GM12878 (cell line): Measurements from ENCODE around the gene RAB36. TPM values are rescaled to one million over a fixed set of nuclear protein-coding genes. Genes with fewer than 3 reads are reported as not detected.
"Not testable (repeated sequence)": the region's sequence is repeated elsewhere in the genome, so short reads cannot be mapped to it uniquely, and the experiment has no call there.

ENCODE experiments used
- ATAC-seq: fragments of 200-7000 bp; cut with Tn5 transposase; 3 replicates; pipeline ENCODE4 v1.9.1; 2020; ENCODE audit warnings: mild to moderate bottlenecking, moderate library complexity
- BruUV-seq: library from RNA; stranded (reverse); fragments of 400-500 nt; replicated peaks from 2 replicates; lab custom pipeline; 2021; lab: Mats Ljungman, UMichigan
- CTCF ChIA-PET: fragments of 300-600 bp; sonication (Branson Sonifier 250); formaldehyde crosslinking; extraction: SDS; loops from one replicate; lab custom pipeline; 2021; ENCODE audit warnings: inconsistent platforms; lab: Yijun Ruan, JAX
- POLR2A ChIA-PET: fragments of 350-600 bp; formaldehyde crosslinking; extraction: SDS; loops from one replicate; lab custom pipeline; 2021; ENCODE audit warnings: inconsistent platforms; lab: Charles Lee
- RAD21 ChIA-PET: fragments of 300-600 bp; sonication (Branson Sonifier 250); formaldehyde crosslinking; loops from one replicate; lab custom pipeline; 2023; ENCODE audit warnings: antibody characterized with exemption; ENCODE audit not compliant: unreplicated experiment; lab: Charles Lee
- SMC1A ChIA-PET: fragments of 300-600 bp; sonication (Branson Sonifier 250); formaldehyde crosslinking; loops from one replicate; lab custom pipeline; 2023; ENCODE audit not compliant: unreplicated experiment, uncharacterized antibody; lab: Charles Lee
- DNase-seq: peaks from one replicate; pipeline ENCODE4 v3.0.0-alpha.2; 2011; ENCODE audit warnings: low read depth, low spot score
- FAIRE-seq: peaks from 3 replicates; lab custom pipeline; 2011; peaks lifted over from hg19 to GRCh38; lab: Jason Lieb, UNC
- H2AFZ ChIP-seq: 2 replicates; pipeline ENCODE4 v1.6.0; 2011; ENCODE audit warnings: low read depth, low read length, control low read depth; ENCODE audit not compliant: control insufficient read depth
- H3K27ac ChIP-seq: 2 replicates; pipeline ENCODE4 v1.5.1; 2011; ENCODE audit warnings: control low read depth; ENCODE audit not compliant: control insufficient read depth, insufficient read depth
- H3K27me3 ChIP-seq, 2 experiments: replicated peaks in 1 of 2; 2 replicates each; pipeline versions ENCODE4 v1.6.0 to v1.6.1; 2011; ENCODE audit warnings: low read length in 1 of 2; ENCODE audit not compliant: control insufficient read depth in 2 of 2, insufficient read depth in 2 of 2
- H3K36me3 ChIP-seq, 2 experiments: 2 replicates each; pipeline ENCODE4 v1.5.1; 2011; ENCODE audit warnings: low read length in 1 of 2; ENCODE audit not compliant: control insufficient read depth in 2 of 2, insufficient read depth in 2 of 2
- H3K4me1 ChIP-seq: 2 replicates; pipeline ENCODE4 v1.6.1; 2011; ENCODE audit warnings: mild to moderate bottlenecking, low read length, moderate library complexity, mixed read lengths; ENCODE audit not compliant: control insufficient read depth, insufficient read depth
- H3K4me2 ChIP-seq: 2 replicates; pipeline ENCODE4 v1.6.0; 2011; ENCODE audit warnings: control low read depth; ENCODE audit not compliant: control insufficient read depth, insufficient read depth
- H3K4me3 ChIP-seq: fragments of 200-600 bp; sonication (generic); 2 replicates; pipeline ENCODE4 v1.5.1; 2016
- H3K79me2 ChIP-seq: 2 replicates; pipeline ENCODE4 v1.6.0; 2011; ENCODE audit warnings: low read length; ENCODE audit not compliant: control insufficient read depth, insufficient read depth
- H3K9ac ChIP-seq: 2 replicates; pipeline ENCODE4 v1.8.0; 2011; ENCODE audit warnings: low read length, control low read depth, mixed read lengths; ENCODE audit not compliant: control insufficient read depth, insufficient read depth
- H3K9me3 ChIP-seq: replicated peaks from 3 replicates; pipeline ENCODE4 v1.5.1; 2011; ENCODE audit warnings: mild to moderate bottlenecking, low read length; ENCODE audit not compliant: control insufficient read depth, insufficient read depth
- H4K20me1 ChIP-seq: 2 replicates; pipeline ENCODE4 v1.6.0; 2011; ENCODE audit not compliant: control insufficient read depth, insufficient read depth
- CBFB ChIP-seq: IDR thresholded peaks from 2 replicates; pipeline ENCODE4 v1.6.1; 2016; ENCODE audit warnings: antibody characterized with exemption, low read depth
- CHD4 ChIP-seq: fragments of 200-600 bp; sonication (generic); IDR thresholded peaks from 2 replicates; pipeline ENCODE4 v1.6.1; 2016; ENCODE audit warnings: mild to moderate bottlenecking
- EED ChIP-seq: sonication (generic); IDR thresholded peaks from 2 replicates; pipeline ENCODE4 v1.6.1; 2016; ENCODE audit warnings: antibody characterized with exemption, low read depth
- HDGF ChIP-seq: fragments of 450-650 bp; IDR thresholded peaks from 2 replicates; pipeline ENCODE4 v1.6.1; 2016; ENCODE audit warnings: antibody characterized with exemption
- KAT2A ChIP-seq: conservative IDR thresholded peaks from 2 replicates; pipeline ENCODE4 v1.6.1; 2011; ENCODE audit warnings: low read depth, low read length; ENCODE audit not compliant: control insufficient read depth
- MXI1 ChIP-seq: fragments of 150-350 bp; IDR thresholded peaks from 2 replicates; pipeline ENCODE4 v1.6.1; 2011; ENCODE audit warnings: low read depth, mild to moderate bottlenecking, inconsistent platforms, low read length, improper control_type of control experiment
- PAX8 ChIP-seq: fragments of 450-650 bp; IDR thresholded peaks from 2 replicates; pipeline ENCODE4 v1.6.1; 2017; ENCODE audit warnings: mild to moderate bottlenecking, moderate library complexity
- WGBS: methylation state at CpG from one replicate; pipeline ENCODE4 v1.1.6; 2016; ENCODE audit warnings: low lambda C conversion rate; ENCODE audit not compliant: insufficient replicate concordance, insufficient coverage; ENCODE audit errors: missing lambda C conversion rate; 5-methylcytosine and 5-hydroxymethylcytosine counted together
- in situ Hi-C: fragments of 300-500 bp; cut with MboI; formaldehyde crosslinking; loops from 9 replicates; pipeline ENCODE4 v1.14.3; 2018; ENCODE audit warnings: mixed read lengths
- intact Hi-C: fragments of 100-400 bp; cut with micrococcal nuclease; formaldehyde crosslinking; loops from one replicate; pipeline ENCODE4 v1.14.2; 2022; ENCODE audit not compliant: unreplicated experiment
- polyA plus RNA-seq, 11 experiments: library from polyadenylated mRNA; depleted of rRNA in 4 of 11; unstranded in 6 of 11; stranded (reverse) in 5 of 11; fragments of >200 nt; fragmentation: Nextera tagmentation in 4 of 11; fragmentation: Illumina TruSeq in 1 of 11; extraction: Ambion mirVana in 4 of 11; extraction: Trizol in 1 of 11; gene quantifications; 1 replicate in 1 of 11; 2 replicates in 10 of 11; pipeline versions ENCODE4 v1.2.1 to v1.2.3, GENCODE V29; 2011 to 2016; ENCODE audit warnings: inconsistent platforms in 2 of 11, missing spikeins in 2 of 11, low read depth in 1 of 11
- total RNA-seq, 4 experiments: library from RNA; depleted of rRNA in 3 of 4; stranded (reverse); fragments of >200 nt in 3 of 4; fragmentation: Illumina TruSeq in 1 of 4; extraction: Trizol in 1 of 4; gene quantifications; 2 replicates each; pipeline versions ENCODE4 v1.2.1 to v1.2.3, GENCODE V29; 2013 to 2021
- TF ChIP-seq, protein P1 (sequence below): fragments of 450-650 bp; IDR thresholded peaks from 2 replicates; pipeline ENCODE4 v1.6.1; 2018; ENCODE audit warnings: mild to moderate bottlenecking, low read depth, moderate library complexity; ENCODE audit not compliant: partially characterized antibody

Gene RAB36
- total and polyA plus RNA-seq, 10 of the 15 experiments (the other 5 are each of a cell fraction or from before 2014, with no cell fraction given): 0.31 to 2.7 (median 1.1) TPM

DNA sequence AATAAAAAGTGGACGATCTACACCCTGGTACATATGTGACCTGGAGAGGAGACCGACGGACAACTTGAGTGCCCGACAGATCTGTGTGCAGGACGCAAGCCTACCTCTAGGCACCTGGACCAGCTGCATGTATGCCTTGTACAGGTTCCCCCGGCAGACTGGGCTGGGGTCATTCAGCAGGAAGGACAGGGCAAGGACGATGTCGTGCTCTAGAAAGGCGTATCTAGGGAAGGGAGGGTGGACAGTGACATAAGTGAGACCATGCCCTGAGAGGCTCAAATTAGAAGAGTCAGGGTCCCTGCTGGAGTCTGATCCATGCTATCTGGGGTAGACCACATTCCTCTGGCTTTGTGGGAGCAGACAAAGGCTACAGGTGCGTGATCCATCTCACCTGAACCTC lies 11.4 kb upstream of the RAB36 start:
- FAIRE-seq (no peak), ATAC-seq (no peak), DNase-seq (no peak)
- H3K27ac ChIP-seq: no peak overlapping the region
- H3K9me3 ChIP-seq: no peaks in the 10 kb centered on the region
- WGBS: 88% methylated on average over 10 of the region's 10 CpGs
- TF ChIP-seq HDGF (no peak), KAT2A (no peak), CHD4 (no peak), CBFB (no peak), PAX8 (no peak), EED (no peak), MXI1 (no peak)
- TF ChIP-seq, protein P1, sequence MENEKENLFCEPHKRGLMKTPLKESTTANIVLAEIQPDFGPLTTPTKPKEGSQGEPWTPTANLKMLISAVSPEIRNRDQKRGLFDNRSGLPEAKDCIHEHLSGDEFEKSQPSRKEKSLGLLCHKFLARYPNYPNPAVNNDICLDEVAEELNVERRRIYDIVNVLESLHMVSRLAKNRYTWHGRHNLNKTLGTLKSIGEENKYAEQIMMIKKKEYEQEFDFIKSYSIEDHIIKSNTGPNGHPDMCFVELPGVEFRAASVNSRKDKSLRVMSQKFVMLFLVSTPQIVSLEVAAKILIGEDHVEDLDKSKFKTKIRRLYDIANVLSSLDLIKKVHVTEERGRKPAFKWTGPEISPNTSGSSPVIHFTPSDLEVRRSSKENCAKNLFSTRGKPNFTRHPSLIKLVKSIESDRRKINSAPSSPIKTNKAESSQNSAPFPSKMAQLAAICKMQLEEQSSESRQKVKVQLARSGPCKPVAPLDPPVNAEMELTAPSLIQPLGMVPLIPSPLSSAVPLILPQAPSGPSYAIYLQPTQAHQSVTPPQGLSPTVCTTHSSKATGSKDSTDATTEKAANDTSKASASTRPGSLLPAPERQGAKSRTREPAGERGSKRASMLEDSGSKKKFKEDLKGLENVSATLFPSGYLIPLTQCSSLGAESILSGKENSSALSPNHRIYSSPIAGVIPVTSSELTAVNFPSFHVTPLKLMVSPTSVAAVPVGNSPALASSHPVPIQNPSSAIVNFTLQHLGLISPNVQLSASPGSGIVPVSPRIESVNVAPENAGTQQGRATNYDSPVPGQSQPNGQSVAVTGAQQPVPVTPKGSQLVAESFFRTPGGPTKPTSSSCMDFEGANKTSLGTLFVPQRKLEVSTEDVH: no peak
- H3K4me1 ChIP-seq: peaks cover 26% of the 10 kb centered on the region
- in situ Hi-C loops (loop anchor here (10.0 kb wide), 1 partner anchor 779 kb away; no protein-coding TSS in a partner anchor), intact Hi-C loops (no loop called here)
- no TSS peak for BruUV-seq
- H3K27me3 ChIP-seq: no peaks in the 10 kb centered on the region
- no peak overlapping the region for H3K4me3 ChIP-seq
- no peak overlapping the region for H3K9ac ChIP-seq
- ChIA-PET RAD21 (interaction anchor here (0.7 to 5.8 kb wide), 4 partner anchors 39 to 669 kb away, joined by 3 to 84 read pairs (median 4); no protein-coding TSS in a partner anchor), POLR2A (interaction anchor here (0.6 kb wide), 1 partner anchor 1465 kb away, joined by 8 read pairs; no protein-coding TSS in a partner anchor), SMC1A (interaction anchor here (1.0 to 4.9 kb wide), 3 partner anchors 44 to 975 kb away, joined by 3 to 75 read pairs (median 3); no protein-coding TSS in a partner anchor), CTCF (interaction anchor here (0.6 to 11.1 kb wide), 6 partner anchors 11 to 1162 kb away, joined by 3 to 539 read pairs (median 5); partner anchors contain the start of gene RAB36)
- no peak overlapping the region for H3K4me2 ChIP-seq
- no peaks in the 10 kb centered on the region for H4K20me1 ChIP-seq
- H3K79me2 ChIP-seq: no peaks in the 10 kb centered on the region
- H3K36me3 ChIP-seq: no peaks in the 10 kb centered on the region
- H2AFZ ChIP-seq: no peak overlapping the region

DNA sequence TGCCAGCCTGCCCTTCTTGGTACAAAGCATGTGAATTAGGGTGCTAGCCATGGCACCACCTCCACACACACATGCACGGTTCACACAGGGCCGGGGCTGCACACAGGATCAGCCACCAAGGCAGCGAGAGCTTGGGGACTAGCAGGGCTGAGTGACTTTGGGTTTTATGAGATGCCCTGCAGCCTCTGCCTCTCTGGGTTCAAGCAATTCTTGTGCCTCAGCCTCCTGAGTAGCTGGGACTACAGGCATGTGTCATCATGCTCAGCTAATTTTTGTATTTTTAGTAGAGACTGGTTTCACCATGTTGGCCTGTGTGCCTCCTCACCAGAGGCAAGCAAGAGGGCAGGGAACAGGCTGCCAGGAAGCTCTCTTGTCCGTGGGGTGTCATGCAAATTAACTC lies 8.3 kb upstream of the RAB36 start:
- H3K4me3 ChIP-seq, ATAC-seq, H3K27me3 ChIP-seq, H3K79me2 ChIP-seq, POLR2A ChIA-PET, H4K20me1 ChIP-seq, DNase-seq, H3K36me3 ChIP-seq, FAIRE-seq, H3K9me3 ChIP-seq, BruUV-seq: not testable (repeated sequence)
- Histone ChIP-seq H2AFZ (peak overlapping the region; percentile 30), H3K9ac (peak overlapping the region; percentile 72; the same call in 1 of the 2 replicates), H3K4me1 (peaks cover 54% of the 10 kb centered on the region), H3K4me2 (peak overlapping the region; percentile 83), H3K27ac (peak overlapping the region; percentile 86)
- CTCF ChIA-PET: interaction anchor here (1.0 to 6.0 kb wide), 6 partner anchors 8 to 180 kb away, joined by 3 to 86 read pairs (median 8); partner anchors contain the start of gene BCR
- SMC1A ChIA-PET: interaction anchor here (1.5 to 4.9 kb wide), 4 partner anchors 42 to 1094 kb away, joined by 4 to 75 read pairs (median 6); partner anchors contain the start of gene BCR
- intact Hi-C loops (loop anchor here (5.0 kb wide), 1 partner anchor 45 kb away; the partner anchor contains the start of gene BCR), in situ Hi-C loops (loop anchor here (10.0 kb wide), 1 partner anchor 782 kb away; no protein-coding TSS in a partner anchor)
- RAD21 ChIA-PET: interaction anchor here (0.6 to 2.7 kb wide), 8 partner anchors 9 to 392 kb away, joined by 3 to 27 read pairs (median 4); no protein-coding TSS in a partner anchor
- WGBS: 15% methylated on average over 4 of the region's 4 CpGs
